ENCODE data around the gene E2F4.

- TF ChIP-seq CTCF (IDR thresholded peaks at IDR 0.05; ENCODE audit: insufficient read depth, low read length, poor library complexity, severe bottlenecking) (no peak), EZH2phosphoT487 (conservative IDR thresholded peaks at IDR 0.05; ENCODE audit: low read length) (no peak)
Observed at GRCh38 chr16:67247192-67248072, 55.5 kb downstream of the E2F4 start, which contains the start of gene FHOD1.

Data from SU-DHL-6 (cell line).